GM18508 (cell line): Measurements from ENCODE around the gene LRRC32.
"Not testable (repeated sequence)": the region's sequence is repeated elsewhere in the genome, so short reads cannot be mapped to it uniquely, and the experiment has no call there.

Experiments
- ATAC-seq: cut with Tn5 transposase; IDR thresholded peaks from one replicate; pipeline ENCODE4 v1.9.1; 2021; ENCODE audit warnings: moderate number of reproducible peaks; ENCODE audit not compliant: insufficient read depth, unreplicated experiment

The LRRC32 gene

DNA sequence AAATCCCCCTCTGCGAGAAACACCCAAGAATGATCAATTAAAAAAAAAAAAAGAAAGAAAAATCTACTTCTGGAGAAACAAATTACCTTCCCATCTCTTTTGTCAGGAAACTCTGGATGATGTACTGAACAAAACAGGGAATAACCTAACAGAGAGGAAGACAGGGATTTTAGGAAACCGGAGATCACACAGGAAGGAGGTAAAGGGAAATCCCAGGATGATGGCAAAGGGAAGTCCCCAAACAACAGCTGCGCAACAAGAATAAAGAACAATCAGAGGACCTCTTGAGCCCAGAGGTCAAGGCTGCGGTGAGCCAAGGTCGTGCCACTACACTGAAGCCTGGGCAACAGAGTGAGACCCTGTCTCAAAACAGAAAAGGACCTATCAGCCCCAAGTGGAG, 50.7 kb downstream of the LRRC32 start:
- ATAC-seq: not testable (repeated sequence)

DNA sequence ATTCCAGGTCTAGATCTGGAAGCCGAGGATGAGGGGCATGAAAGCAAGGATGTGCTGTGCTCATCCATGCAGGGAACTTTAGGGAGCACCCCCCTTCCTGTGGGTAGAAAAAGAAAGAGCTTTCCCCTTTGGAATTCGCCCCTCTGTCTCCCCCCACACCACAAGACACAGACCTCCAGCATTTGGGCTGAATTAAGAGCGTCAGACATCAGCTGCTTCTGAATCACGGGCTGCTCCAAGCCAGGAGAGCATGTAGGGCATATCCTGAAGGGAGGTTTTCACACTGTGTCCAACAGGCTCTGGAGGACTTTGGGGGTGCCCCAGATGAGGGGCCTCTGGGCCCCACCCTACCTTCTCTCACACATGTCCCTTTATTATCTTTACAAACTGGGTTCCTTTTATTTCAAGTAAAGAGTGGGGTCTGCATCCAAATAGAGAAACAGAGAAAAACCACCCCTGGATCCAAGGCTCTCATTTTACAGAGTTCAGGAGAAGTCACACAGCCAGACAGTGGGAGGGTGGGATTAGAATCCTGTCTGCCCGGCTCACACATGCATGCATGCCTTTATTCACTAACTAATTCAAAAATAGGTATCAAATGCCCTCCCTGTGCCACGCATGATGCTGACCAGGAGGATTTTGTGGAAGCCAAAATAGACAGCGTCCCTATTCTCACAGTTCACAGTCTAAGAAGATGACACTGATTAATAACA, 52.8 kb downstream of the LRRC32 start:
- ATAC-seq: no peak

DNA sequence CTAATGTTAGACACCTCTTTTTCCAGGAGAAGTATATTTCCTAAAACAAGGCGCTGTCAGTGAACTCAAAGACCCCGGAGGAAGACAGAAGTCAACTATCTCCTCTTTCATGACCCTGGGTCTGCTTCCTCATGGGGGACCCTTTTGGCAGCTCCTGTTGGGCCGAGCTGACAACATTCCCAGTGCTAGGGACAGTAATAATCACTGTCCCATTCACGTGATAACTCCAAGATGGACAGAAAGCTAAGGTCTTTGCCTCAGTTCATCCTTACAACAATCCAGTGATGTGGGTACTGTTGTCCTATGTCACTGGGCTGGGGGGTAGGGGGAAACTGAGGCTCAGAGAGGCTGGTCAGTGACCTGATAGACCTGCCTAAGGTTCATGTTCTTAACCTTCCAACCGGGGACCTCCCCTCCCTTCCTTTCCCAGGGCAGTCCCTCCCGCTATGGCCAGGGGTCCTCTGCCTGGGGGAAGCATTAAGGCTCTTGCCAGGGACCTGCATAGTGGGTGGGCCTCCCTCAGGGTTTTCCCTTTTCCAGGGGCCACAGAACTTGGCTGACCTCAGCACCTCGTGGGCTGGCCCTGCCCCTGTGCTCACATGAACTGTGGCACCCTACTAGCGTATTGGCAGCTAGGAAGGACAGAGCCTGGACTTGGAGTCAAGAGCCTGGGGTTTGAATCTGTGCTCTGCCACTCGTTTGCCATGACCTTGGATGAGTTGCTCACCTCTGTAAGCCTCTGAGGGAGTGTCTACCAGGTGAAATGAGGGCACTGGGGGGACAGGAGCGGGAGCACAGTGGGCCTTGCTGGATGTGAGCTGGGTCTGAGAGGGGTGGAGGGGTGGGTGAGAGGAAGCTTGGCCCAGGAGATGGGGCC, 53.6 kb downstream of the LRRC32 start:
- ATAC-seq: no peak

DNA sequence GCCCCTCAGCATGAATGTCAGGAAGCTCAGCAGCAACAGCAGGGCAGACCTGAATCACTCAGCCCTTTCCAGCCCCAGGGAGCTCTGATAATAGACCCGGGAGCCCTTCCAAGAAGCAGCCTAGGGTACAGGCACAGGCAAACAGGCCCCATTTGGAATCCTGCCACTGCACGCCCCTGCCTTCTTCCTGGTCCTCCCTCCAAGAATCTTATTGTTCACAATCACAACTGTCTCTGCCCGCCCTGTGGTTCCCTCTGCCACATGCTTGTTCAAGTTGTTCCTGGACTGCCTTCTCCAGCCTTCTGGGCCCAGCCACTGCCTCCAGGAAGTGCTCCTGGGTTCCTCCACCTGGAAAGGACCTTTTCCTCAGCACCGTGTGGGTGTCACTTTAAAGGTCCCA, 54.6 kb downstream of the LRRC32 start:
- no peak for ATAC-seq

- ATAC-seq: no peak
Observed at GRCh38 chr11:76614471-76615179, 55.9 kb downstream of the LRRC32 start.

GRCh38 chr11:76613901-76614300, 56.6 kb downstream of the LRRC32 start:
- ATAC-seq: no peak

DNA sequence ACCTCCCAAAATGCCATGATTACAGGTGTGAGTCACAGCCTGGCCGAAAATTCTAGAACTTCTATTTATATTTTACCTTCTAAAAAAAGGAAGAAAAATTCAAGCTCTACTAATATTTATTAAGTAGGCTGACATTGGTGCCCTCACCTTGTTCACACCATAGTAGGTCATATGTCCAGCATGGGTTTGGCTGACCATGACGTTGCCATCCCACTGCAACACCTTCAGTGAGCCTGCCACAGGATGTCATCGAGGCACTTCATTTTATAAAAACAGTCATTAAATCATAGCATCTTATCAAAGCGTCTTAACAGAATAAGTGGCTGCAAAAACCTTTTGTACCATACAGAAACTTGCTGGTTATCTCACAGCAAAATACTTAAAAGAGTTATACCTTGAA, 58.3 kb downstream of the LRRC32 start:
- no peak for ATAC-seq

DNA sequence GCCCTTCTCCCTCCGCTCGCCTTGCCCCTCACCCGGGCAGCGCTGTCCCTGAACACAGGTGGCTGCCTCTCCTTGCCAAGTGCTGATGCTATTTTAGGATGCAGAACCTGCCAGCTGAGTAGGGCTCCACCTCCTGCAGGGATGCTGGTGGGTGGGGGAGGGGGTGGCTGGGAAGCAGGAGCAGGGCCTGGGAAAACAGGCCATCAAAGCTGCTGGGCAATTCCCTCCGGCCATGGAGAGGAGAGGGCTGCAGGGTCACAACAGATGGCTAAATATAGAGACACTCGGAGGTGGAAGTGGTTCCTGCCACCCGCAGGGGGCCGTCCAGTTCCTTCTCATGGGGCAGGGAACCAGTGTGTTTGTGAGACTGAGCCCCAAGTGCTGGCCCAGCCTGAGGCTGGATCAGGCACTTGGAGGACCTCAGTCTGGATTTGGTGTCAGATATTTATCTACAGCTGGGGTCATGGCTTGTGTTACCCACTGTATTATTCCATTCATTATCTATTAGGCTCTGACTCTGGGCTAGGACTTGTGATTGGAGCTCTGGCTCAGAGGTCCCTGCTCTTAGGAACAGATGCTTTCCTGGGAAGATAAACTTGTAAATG, 59.6 kb downstream of the LRRC32 start:
- no peak for ATAC-seq

GRCh38 chr11:76610371-76610770, 60.2 kb downstream of the LRRC32 start:
- ATAC-seq: no peak

DNA sequence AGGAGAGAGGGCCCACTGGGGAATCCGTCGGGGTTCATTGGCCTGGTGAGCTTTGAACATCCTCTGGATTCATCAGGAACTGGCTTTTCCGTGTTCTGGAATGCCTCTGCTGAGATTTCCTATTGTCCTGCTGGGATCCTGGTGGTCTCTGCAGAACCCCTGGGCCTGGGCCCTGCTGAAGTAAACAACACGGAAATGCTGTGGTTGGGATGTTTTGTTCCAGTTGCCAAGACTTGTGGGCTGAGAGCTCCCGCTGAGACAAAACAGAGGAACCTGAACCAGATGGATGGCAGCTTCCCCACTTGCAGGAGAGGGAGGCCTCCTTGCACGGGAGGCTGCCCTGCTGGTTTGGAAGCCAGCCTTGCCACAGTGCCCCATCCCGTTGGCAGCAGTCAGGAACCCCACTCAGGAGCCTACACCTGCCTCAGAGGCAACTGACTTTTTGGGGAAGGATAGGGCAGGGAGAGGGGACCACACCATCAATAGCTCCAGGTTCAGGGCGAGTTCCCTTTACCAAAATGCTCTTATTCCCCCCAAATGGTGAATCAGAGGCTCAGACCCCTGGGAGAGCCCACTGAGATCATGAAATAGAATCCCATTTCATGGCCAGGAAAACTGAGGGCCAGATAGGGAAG, 60.7 kb downstream of the LRRC32 start:
- no peak for ATAC-seq

GRCh38 chr11:76608879-76609460, 61.6 kb downstream of the LRRC32 start:
- ATAC-seq: not testable (repeated sequence)

DNA sequence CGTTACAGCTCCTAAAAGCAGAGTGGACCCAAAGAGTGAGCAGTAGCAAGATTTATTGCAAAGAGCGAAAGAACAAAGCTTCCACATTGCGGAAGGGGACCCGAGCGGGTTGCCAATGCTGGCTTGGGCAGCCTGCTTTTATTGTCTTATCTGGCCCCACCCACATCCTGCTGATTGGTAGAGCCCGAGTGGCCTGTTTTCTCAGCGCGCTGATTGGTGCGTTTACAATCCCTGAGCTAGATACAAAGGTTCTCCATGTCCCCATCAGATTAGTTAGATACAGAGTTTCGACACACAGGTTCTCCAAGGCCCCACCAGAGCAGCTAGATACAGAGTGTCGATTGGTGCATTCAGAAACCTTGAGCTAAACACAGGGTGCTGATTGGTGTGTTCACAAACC, 62.3 kb downstream of the LRRC32 start:
- ATAC-seq: not testable (repeated sequence)
